Neural progenitor cell (in vitro differentiated cells): ENCODE measurements around the gene NEK10.

Source experiments
- EZH2 ChIP-seq: fragments of 200-600 bp; sonication (generic); IDR thresholded peaks from 2 replicates; pipeline ENCODE4 v1.6.1; 2017; ENCODE audit warnings: antibody characterized with exemption, mild to moderate bottlenecking, moderate library complexity
- EZH2phosphoT487 ChIP-seq: fragments of 200-600 bp; sonication (generic); IDR thresholded peaks from 2 replicates; pipeline ENCODE4 v1.6.1; 2017; ENCODE audit warnings: antibody characterized with exemption
- TF ChIP-seq, protein P1 (sequence below): fragments of 200-600 bp; sonication (generic); IDR thresholded peaks from 2 replicates; pipeline ENCODE4 v1.5.1; 2017; ENCODE audit warnings: antibody characterized with exemption, mild to moderate bottlenecking

DNA sequence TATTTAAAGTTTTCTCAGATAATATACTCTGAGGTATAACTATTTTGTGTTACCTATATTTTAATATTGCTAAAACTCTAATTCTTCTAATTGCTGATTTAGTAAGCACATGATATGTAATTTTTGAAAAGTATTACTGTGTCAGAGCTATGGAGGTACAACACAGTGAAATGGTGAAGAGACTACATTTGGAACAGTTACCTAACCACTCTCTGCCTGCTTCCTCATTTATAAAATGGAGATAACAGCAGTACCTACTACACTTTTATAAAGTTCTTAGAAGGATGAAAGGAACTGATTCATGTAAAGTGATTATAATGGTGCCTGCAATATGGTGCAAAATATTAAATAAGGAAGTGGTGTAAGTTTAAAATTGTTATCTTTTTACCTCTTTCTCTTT lies 16.3 kb upstream of the NEK10 start:
- TF ChIP-seq, protein P1, sequence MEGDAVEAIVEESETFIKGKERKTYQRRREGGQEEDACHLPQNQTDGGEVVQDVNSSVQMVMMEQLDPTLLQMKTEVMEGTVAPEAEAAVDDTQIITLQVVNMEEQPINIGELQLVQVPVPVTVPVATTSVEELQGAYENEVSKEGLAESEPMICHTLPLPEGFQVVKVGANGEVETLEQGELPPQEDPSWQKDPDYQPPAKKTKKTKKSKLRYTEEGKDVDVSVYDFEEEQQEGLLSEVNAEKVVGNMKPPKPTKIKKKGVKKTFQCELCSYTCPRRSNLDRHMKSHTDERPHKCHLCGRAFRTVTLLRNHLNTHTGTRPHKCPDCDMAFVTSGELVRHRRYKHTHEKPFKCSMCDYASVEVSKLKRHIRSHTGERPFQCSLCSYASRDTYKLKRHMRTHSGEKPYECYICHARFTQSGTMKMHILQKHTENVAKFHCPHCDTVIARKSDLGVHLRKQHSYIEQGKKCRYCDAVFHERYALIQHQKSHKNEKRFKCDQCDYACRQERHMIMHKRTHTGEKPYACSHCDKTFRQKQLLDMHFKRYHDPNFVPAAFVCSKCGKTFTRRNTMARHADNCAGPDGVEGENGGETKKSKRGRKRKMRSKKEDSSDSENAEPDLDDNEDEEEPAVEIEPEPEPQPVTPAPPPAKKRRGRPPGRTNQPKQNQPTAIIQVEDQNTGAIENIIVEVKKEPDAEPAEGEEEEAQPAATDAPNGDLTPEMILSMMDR, result no peak
- TF ChIP-seq EZH2 (no peak), EZH2phosphoT487 (no peak)
